NCI-H128 (cell line): Measurements from ENCODE around the gene PIMREG.

ENCODE experiments used
- DNase-seq: peaks from one replicate; lab custom pipeline; 2025; ENCODE audit not compliant: unreplicated experiment; lab: John Stamatoyannopoulos, UW

PIMREG gene

GRCh38 chr17:6496640-6497441, 52.6 kb downstream of the PIMREG start:
- DNase-seq: no peak

- no peak for DNase-seq
These were observed 53.4 kb downstream of the PIMREG start for GRCh38 chr17:6497496-6498221.

- DNase-seq: no peak
These were observed 54.1 kb downstream of the PIMREG start for GRCh38 chr17:6498356-6498755.

DNA sequence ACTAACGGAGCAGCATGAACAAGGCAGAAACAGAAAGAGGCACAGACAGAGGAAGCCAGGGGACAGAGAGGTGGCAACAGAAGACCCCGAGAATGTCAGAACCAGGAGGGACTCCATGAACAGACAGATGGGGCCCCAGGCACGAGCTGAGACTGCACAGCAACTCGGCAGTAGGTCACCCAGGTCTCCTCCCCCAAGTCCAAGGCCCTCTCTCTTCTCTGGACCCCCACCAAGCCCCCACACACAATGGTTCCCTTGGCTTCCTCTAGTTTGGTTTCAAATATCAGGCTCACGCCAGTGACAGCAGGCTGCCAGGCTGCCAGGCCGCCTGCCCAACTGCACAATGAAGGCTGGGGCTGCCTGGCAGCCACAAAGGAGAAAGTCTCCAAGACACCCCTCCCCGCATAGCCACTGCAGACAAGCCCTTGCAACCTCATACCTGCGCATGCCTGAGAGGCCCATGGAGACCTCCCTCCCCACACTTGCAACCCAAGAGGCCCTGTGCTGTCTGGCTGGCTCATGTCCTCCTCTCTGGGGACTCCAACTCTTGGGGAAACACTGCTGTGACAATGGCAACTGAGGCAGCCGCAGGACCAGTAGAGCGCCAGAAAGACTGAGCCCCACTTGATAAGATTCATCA, 54.8 kb downstream of the PIMREG start:
- no peak for DNase-seq
